ENCODE results near the gene ZWILCH.

DNA sequence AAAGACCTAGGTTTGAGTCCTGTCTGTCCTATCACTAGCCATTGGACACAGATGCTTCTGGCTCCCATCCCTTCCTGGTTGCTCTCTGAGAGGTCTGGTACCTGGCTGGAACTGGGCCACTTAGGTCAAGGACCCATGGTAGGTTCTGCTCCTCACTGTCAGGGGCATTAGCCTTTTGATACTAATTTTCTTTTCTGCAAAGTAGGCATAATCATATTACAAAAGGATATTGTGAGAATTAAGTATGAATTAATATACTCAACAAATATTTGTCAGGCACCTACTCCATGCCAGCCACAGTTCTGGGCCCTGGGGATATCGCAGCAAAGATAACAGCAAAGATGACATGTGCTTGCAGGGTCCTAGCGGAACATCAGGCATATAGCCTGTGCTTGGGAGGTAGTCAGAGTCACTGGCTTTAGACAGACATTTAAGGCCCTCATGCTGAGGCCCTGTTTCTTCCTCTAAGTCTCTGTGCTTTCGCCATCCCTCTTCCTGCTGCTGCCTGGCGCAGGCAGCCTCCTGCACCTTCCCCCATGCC is 86.3 kb downstream of the ZWILCH start:
- TF ChIP-seq, protein P1, sequence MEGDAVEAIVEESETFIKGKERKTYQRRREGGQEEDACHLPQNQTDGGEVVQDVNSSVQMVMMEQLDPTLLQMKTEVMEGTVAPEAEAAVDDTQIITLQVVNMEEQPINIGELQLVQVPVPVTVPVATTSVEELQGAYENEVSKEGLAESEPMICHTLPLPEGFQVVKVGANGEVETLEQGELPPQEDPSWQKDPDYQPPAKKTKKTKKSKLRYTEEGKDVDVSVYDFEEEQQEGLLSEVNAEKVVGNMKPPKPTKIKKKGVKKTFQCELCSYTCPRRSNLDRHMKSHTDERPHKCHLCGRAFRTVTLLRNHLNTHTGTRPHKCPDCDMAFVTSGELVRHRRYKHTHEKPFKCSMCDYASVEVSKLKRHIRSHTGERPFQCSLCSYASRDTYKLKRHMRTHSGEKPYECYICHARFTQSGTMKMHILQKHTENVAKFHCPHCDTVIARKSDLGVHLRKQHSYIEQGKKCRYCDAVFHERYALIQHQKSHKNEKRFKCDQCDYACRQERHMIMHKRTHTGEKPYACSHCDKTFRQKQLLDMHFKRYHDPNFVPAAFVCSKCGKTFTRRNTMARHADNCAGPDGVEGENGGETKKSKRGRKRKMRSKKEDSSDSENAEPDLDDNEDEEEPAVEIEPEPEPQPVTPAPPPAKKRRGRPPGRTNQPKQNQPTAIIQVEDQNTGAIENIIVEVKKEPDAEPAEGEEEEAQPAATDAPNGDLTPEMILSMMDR (IDR thresholded peaks at IDR 0.05 in 8 of 11, conservative IDR thresholded peaks at IDR 0.05 in 3 of 11): no peak
- TF ChIP-seq POLR2AphosphoS5 (IDR thresholded peaks at IDR 0.05): no peak
